WERI-Rb-1 (cell line): ENCODE results near the gene AP3M1.
"Not testable (repeated sequence)": the region's sequence is repeated elsewhere in the genome, so short reads cannot be mapped to it uniquely, and the experiment has no call there.

Experiments used
- DNase-seq: peaks from one replicate; pipeline ENCODE4 v3.0.0-alpha.2; 2020
- H3K27ac ChIP-seq: fragments of 250-450 bp; sonication (Bioruptor Pico); 2 replicates; pipeline ENCODE4 v1.5.1; 2020; ENCODE audit warnings: mild to moderate bottlenecking, moderate library complexity
- H3K27me3 ChIP-seq: fragments of 250-450 bp; sonication (Bioruptor Pico); 2 replicates; pipeline ENCODE4 v1.5.1; 2021; ENCODE audit warnings: mild to moderate bottlenecking, low read depth, moderate library complexity; ENCODE audit not compliant: insufficient read depth, severe bottlenecking
- H3K36me3 ChIP-seq: fragments of 250-450 bp; sonication (Bioruptor Pico); 2 replicates; pipeline ENCODE4 v1.5.1; 2020; ENCODE audit warnings: mild to moderate bottlenecking, moderate library complexity
- H3K4me3 ChIP-seq: 2 replicates; pipeline ENCODE4 v1.5.1; 2011; ENCODE audit warnings: low read depth, mild to moderate bottlenecking, control low read depth, low read length
- H3K9me3 ChIP-seq: fragments of 250-450 bp; sonication (Bioruptor Pico); 2 replicates; pipeline ENCODE4 v1.5.1; 2021; ENCODE audit warnings: mild to moderate bottlenecking, moderate library complexity; ENCODE audit not compliant: severe bottlenecking
- TF ChIP-seq, protein P1 (sequence below): IDR thresholded peaks from 2 replicates; pipeline ENCODE4 v1.5.1; 2011; ENCODE audit warnings: low read depth, mild to moderate bottlenecking, control low read depth, inconsistent platforms, low read length

AP3M1 gene

DNA sequence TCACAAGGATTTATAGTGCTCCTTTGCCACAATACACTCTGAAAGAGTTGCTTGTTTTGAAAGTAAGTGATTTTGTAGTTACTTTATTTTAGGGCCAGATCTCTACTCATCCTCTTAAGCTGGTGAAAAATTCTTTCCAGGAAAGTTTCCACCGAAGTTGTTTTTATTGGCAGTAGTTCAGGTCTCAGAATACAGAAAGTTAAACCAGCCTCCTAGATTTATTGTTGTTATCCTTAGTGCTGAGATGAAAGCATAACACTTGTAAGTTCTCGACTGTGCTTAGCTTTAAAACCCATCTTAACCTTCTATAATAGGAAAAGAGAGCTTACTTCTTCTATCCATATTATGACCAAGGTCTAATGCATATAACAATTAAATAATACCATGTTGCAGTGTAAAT, 5.5 kb downstream of the AP3M1 start:
- Histone ChIP-seq H3K27ac (no peak overlapping the region), H3K4me3 (no peak overlapping the region), H3K9me3 (no peaks in the 10 kb centered on the region), H3K36me3 (peaks cover 26% of the 10 kb centered on the region), H3K27me3 (no peaks in the 10 kb centered on the region)
- TF ChIP-seq, protein P1, sequence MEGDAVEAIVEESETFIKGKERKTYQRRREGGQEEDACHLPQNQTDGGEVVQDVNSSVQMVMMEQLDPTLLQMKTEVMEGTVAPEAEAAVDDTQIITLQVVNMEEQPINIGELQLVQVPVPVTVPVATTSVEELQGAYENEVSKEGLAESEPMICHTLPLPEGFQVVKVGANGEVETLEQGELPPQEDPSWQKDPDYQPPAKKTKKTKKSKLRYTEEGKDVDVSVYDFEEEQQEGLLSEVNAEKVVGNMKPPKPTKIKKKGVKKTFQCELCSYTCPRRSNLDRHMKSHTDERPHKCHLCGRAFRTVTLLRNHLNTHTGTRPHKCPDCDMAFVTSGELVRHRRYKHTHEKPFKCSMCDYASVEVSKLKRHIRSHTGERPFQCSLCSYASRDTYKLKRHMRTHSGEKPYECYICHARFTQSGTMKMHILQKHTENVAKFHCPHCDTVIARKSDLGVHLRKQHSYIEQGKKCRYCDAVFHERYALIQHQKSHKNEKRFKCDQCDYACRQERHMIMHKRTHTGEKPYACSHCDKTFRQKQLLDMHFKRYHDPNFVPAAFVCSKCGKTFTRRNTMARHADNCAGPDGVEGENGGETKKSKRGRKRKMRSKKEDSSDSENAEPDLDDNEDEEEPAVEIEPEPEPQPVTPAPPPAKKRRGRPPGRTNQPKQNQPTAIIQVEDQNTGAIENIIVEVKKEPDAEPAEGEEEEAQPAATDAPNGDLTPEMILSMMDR: no peak
- DNase-seq: no peak

DNA sequence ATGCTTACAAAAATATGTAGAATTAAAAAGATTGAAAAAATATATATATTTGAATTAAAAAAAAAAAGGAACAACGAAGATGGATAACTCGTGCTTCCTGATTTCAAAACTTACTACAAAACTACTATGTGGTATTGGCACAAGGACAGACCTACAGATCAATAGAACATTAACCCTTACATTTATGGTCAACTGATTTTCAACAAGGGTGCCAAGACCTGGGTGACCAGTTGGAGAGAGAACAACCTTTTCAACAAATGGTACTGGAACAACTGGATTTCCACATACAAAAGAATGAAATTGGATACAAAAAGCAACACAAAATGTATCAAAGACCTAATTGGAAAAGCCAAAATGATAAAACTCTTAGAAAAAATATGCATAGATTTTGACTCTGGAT, 10.1 kb downstream of the AP3M1 start:
- DNase-seq: no peak
- TF ChIP-seq, protein P1: no peak
- Histone ChIP-seq H3K4me3 (no peak overlapping the region), H3K27ac (no peak overlapping the region), H3K36me3 (peaks cover 31% of the 10 kb centered on the region), H3K27me3 (no peaks in the 10 kb centered on the region), H3K9me3 (no peaks in the 10 kb centered on the region)

DNA sequence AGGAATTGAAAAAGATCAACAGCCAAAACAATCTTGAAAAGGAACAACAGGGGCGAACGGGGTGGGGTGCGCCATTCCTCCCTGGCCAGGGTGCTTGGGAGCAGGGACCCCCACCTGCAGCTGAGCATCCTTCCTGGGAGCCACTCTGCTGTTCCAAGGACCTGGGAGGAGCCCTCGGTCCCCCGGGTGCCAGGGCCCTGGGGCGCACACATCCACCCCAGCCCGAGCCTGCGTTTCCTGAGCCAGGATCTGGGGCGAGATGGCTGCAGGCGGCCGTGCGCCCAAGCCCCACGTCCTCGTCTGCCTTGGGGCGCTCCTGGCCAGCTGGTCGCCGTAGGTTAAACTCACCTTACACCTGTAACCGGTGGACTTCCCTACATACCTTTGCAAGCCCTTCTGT, 10.6 kb downstream of the AP3M1 start:
- no peak overlapping the region for H3K4me3 ChIP-seq
- no peaks in the 10 kb centered on the region for H3K9me3 ChIP-seq
- H3K27ac ChIP-seq: no peak overlapping the region
- H3K36me3 ChIP-seq: peaks cover 35% of the 10 kb centered on the region
- DNase-seq: no peak
- TF ChIP-seq, protein P1: no peak
- H3K27me3 ChIP-seq: no peaks in the 10 kb centered on the region

DNA sequence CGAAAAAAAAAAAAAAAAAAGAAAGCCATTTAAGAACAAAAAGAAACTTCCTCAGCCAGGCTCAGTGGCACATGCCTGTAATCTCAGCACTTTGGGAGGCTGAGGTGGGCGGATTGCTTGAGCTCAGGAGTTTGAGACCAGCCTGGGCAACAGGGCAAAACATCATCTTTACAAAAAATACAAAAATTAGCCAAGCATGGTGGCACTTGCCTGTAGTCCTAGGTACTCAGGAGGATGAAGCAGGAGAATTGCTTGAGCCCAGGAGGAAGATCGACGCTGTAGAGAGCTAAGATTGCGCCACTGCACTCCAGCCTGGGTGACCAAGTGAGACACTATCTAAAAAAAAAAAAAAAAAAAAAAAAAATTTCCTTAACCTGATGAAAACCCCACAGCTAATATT, 12.0 kb downstream of the AP3M1 start:
- H3K4me3 ChIP-seq, H3K27ac ChIP-seq, DNase-seq, H3K9me3 ChIP-seq, H3K27me3 ChIP-seq: not testable (repeated sequence)
- peaks cover 43% of the 10 kb centered on the region for H3K36me3 ChIP-seq

DNA sequence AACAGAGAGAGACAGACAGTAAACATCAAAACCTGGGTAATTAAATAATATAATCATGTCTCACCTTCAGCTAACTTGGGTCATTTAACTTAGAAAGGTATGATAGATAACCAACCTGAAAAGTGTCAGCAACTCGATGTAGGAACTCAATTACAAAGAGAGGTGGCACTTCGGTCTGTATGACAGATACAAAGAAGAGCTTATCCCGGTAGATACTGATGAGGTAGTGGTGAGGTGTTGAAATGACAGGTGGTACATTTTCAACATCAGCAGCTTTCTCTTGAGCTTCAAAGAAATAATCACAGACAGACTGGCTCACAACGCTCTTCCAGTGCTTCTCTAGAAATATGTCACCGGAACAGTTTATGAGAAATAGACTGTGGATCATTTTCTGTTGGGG, 12.6 kb downstream of the AP3M1 start:
- Histone ChIP-seq H3K27me3 (no peaks in the 10 kb centered on the region), H3K9me3 (no peaks in the 10 kb centered on the region), H3K27ac (no peak overlapping the region), H3K4me3 (no peak overlapping the region), H3K36me3 (peaks cover 49% of the 10 kb centered on the region)
- no peak for DNase-seq
- TF ChIP-seq, protein P1: no peak

DNA sequence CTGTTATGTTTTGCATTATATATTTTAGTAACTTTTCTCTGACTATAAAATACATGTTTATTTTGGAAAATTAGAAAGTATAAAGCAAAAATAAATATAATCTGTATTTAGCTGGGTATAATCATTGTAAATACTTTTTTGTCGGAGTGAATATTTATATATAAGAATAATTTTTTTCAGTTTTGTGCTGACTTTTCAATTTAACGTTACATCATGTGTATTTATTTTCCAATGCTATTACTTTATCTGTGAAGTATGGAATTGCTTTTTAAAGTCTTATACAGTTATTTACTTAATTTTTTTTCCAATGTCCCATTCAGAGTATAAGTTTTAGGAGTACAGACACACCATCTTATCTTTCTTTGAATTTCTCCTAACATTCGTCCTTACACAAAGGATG, 15.2 kb downstream of the AP3M1 start:
- no peaks in the 10 kb centered on the region for H3K9me3 ChIP-seq
- H3K36me3 ChIP-seq: peaks cover 74% of the 10 kb centered on the region
- H3K4me3 ChIP-seq: no peak overlapping the region
- H3K27ac ChIP-seq: no peak overlapping the region
- DNase-seq: no peak
- TF ChIP-seq, protein P1: no peak
- no peaks in the 10 kb centered on the region for H3K27me3 ChIP-seq
